IPS DF 19.7 (cell line): ENCODE measurements around the gene ANKRD36C.
"Not testable (repeated sequence)": the region's sequence is repeated elsewhere in the genome, so short reads cannot be mapped to it uniquely, and the experiment has no call there.

Source experiments
- DNase-seq: peaks from one replicate; pipeline ENCODE4 v3.0.0-alpha.2; 2013; ENCODE audit warnings: low read depth, low spot score

ANKRD36C gene

GRCh38 chr2:96008051-96008450, 16.4 kb upstream of the ANKRD36C start:
- not testable (repeated sequence) for DNase-seq

GRCh38 chr2:96006248-96006647, 14.6 kb upstream of the ANKRD36C start:
- DNase-seq: not testable (repeated sequence)

GRCh38 chr2:95992520-95993272, 1.1 kb upstream of the ANKRD36C start:
- DNase-seq: not testable (repeated sequence)

GRCh38 chr2:95992102-95992501, 478 bp upstream of the ANKRD36C start:
- DNase-seq: not testable (repeated sequence)

- DNase-seq: not testable (repeated sequence)
Measured at GRCh38 chr2:95990884-95991283, 740 bp downstream of the ANKRD36C start.

GRCh38 chr2:95951662-95952061, 40.0 kb downstream of the ANKRD36C start:
- DNase-seq: not testable (repeated sequence)

- not testable (repeated sequence) for DNase-seq
Measured at GRCh38 chr2:95948039-95948438, 43.6 kb downstream of the ANKRD36C start.

GRCh38 chr2:95939947-95940346, 51.7 kb downstream of the ANKRD36C start:
- not testable (repeated sequence) for DNase-seq

GRCh38 chr2:95930740-95931139, 60.9 kb downstream of the ANKRD36C start:
- not testable (repeated sequence) for DNase-seq

- not testable (repeated sequence) for DNase-seq
Measured at GRCh38 chr2:95917007-95917406, 74.6 kb downstream of the ANKRD36C start.

GRCh38 chr2:95915131-95915530, 76.5 kb downstream of the ANKRD36C start:
- DNase-seq: not testable (repeated sequence)

- not testable (repeated sequence) for DNase-seq
Measured at GRCh38 chr2:95911431-95911830, 80.2 kb downstream of the ANKRD36C start.

- DNase-seq: not testable (repeated sequence)
Measured at GRCh38 chr2:95894443-95894842, 97.2 kb downstream of the ANKRD36C start.

GRCh38 chr2:95867929-95868328, 123.7 kb downstream of the ANKRD36C start:
- DNase-seq: not testable (repeated sequence)

- DNase-seq: not testable (repeated sequence)
Measured at GRCh38 chr2:95867047-95867677, 124.5 kb downstream of the ANKRD36C start.

- not testable (repeated sequence) for DNase-seq
Measured at GRCh38 chr2:95862121-95862520, 129.5 kb downstream of the ANKRD36C start.

GRCh38 chr2:95836151-95836550, 155.5 kb downstream of the ANKRD36C start:
- DNase-seq: no peak

- DNase-seq: not testable (repeated sequence)
Measured at GRCh38 chr2:95834077-95835013, 157.3 kb downstream of the ANKRD36C start.

GRCh38 chr2:95824218-95824617, 167.4 kb downstream of the ANKRD36C start:
- DNase-seq: not testable (repeated sequence)

- DNase-seq: not testable (repeated sequence)
Measured at GRCh38 chr2:95817521-95817920, 174.1 kb downstream of the ANKRD36C start.

GRCh38 chr2:95813311-95813710, 178.3 kb downstream of the ANKRD36C start:
- not testable (repeated sequence) for DNase-seq

- no peak for DNase-seq
Measured at GRCh38 chr2:95799892-95800291, 191.7 kb downstream of the ANKRD36C start.
